AG10803 (cell line): Measurements from ENCODE around the gene AFF1.
A peak's percentile ranks its signal among the peaks of the same experiment; 100 is the strongest.

ENCODE experiments used
- DNase-seq: peaks from one replicate; pipeline ENCODE4 v3.0.0; 2010; ENCODE audit warnings: low read depth
- H3K4me3 ChIP-seq: 2 replicates; pipeline ENCODE4 v1.5.1; 2011; ENCODE audit warnings: mild to moderate bottlenecking, low read length, control low read depth
- CTCF ChIP-seq: conservative IDR thresholded peaks from 2 replicates; pipeline ENCODE4 v1.5.1; 2011; ENCODE audit warnings: mild to moderate bottlenecking, low read length, control low read depth, inconsistent platforms

AFF1 gene

DNA sequence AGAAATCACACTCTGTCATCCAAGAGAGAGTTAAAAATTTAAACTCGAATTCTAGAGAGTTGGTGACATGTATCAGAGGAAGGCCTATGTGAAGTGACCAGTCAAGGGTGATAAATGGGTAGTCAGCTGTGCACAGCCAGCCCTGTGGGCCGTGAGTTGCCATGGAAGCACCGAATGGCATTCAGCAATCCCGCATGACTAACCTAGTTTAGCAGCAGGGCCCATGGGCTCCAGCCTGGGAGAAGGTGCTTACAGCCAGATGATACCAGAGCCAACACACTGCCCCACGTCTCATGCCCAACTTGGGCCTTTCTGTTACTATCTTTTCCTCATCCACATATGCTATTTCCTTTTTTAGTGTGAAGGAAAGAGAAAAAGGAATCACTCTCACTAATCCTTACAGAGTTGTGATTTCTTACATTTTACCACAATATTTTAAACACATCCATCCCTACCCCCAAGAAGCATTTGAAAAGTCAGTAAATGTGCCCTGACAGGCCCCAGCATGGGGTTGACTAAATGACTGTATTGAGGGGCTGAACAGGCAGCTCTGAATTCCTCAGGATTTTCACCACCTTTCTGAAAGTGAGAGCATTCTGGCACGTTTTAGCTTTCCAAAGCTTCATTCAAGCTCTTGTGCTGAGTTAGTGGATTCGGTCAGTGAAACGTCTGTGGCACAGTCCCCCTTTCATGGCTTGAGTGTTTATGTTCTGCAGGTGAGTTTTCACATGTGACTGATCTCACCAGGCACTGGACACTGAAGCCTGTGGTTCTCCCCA lies 104.2 kb downstream of the AFF1 start:
- DNase-seq: peak; percentile 92
- H3K4me3 ChIP-seq: no peak overlapping the region
- TF ChIP-seq CTCF: no peak

DNA sequence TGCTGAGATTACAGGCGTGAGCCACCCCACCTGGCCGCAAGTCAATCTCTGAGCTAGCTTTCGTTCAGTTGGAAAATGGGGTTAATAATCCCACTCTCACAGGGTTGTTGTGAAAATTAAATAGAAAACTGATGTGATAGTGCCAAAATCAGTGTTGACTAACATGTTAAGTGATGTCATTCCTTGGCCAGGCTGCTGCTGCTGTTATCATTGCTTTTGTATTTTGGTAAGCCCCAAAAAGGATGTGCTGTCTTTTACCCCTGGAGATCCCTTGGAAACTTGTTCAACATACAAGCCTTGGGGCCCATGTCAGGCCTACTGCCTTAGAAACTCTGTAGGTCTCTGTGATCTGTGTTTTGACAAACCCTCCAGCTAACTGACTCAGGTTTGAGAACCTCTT lies 106.3 kb downstream of the AFF1 start:
- DNase-seq: peak; percentile 50
- no peak overlapping the region for H3K4me3 ChIP-seq
- no peak for TF ChIP-seq CTCF

DNA sequence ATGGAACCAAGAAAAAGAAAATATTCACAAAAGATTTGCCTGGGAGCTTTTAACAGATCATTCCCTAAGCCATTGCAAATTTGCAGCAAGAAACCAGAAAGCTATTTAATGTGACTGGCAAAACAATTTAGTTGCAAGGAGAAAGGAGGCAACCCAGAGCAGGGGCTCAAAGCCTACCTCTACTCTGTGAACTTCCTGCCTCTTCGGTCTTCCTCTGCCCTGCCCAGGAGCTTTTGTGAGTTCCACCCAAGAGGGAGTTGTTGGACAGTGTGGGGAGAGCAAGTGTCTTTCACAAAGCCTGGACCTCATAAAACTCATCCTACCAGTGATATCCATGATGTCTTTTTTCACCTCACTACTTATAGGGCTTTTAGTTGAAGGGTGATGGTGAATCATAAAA lies 107.4 kb downstream of the AFF1 start:
- TF ChIP-seq CTCF: no peak
- no peak for DNase-seq

DNA sequence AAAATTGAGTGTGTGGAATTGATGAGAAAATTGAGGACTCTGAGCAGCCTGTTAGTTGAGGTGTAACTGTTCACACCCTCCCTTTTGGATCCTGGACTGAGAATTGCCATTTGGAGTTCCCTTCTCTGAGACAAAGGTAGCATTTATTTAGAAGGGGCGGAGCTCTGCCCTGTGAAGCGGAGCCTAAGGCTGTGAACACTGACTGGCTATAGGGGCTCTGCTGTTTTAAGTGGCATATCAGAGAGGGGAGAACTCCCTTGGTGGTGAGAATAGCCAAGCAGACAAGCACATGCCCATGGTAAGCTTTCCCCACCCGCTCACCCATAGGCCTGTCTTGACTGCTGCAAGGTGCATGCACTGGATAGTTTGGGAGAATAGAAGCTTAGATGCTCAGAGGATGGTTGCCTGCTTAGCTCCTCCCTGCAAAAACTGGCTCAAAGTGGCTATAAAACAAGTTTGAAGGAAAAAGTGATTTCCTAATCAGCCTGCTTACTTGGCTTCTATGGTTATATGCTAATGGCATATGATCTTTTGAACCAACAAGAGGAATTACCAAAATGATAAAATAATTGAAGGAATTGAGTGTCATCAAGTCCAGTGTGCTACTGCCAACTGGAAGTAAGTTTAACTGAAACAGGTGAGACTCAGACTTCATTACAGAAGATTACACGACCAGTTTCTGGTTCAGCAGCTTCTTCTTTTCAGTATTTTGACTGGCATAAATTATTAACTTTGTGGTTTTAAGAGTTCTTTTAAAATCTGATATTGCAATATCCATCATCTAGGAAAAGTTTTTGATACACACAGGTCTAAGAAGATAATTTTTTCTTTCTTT lies 108.4 kb downstream of the AFF1 start:
- no peak overlapping the region for H3K4me3 ChIP-seq
- no peak for TF ChIP-seq CTCF
- DNase-seq: no peak

More for the DNA sequence above, 107.4 kb downstream of the AFF1 start:
- no peak overlapping the region for H3K4me3 ChIP-seq

DNA sequence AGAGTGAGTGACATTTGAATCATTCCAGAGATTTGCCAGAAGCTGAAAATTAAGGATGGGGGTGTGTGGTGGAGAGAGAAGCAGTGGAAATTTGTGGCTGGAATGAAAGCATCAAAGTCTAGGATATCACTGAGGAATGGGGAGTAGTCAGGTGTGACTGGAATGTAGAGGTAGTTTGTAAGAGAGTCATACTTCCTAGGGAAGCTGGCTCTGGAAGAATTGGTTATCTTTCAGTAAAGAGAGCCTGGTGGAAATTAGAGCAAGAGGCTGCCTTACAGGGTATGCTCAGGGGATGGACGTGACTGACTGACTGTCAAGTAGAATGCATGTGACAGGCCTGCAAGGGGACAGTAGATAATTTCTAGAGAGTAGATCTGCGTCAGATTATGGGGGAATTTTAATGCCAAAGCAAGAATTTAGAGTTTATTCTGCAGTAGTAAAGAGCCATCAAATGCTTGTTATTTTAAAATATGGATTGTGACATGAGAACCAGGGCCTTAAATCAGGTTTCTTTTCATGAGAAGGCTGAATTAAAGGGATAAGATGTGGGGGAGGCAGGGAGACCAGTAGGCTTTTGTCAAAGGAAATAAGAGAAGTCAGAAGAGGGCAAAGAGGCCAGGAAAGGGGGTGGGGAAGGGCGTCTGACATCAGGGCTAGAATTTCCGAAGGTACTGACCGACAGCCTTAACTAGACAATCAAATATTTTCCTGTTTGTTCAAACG lies 109.9 kb downstream of the AFF1 start:
- DNase-seq: no peak
- no peak for TF ChIP-seq CTCF
- peak overlapping the region; percentile 2; the same call in 1 of the 2 replicates for H3K4me3 ChIP-seq

GRCh38 chr4:87045234-87045558 lies 110.4 kb downstream of the AFF1 start:
- peak overlapping the region; percentile 2; the same call in 1 of the 2 replicates for H3K4me3 ChIP-seq
- no peak for TF ChIP-seq CTCF
- DNase-seq: no peak
